Hepatocyte (in vitro differentiated cells): Measurements from ENCODE around the gene MKI67.

Experiments
- CTCF ChIP-seq: fragments of 200-600 bp; sonication (generic); IDR thresholded peaks from 2 replicates; pipeline ENCODE4 v1.5.1; 2016; ENCODE audit warnings: antibody characterized with exemption, mild to moderate bottlenecking; ENCODE audit not compliant: poor library complexity
- EZH2 ChIP-seq: fragments of 200-600 bp; sonication (generic); IDR thresholded peaks from 2 replicates; pipeline ENCODE4 v1.6.1; 2016; ENCODE audit warnings: antibody characterized with exemption, mild to moderate bottlenecking, borderline replicate concordance
- EZH2phosphoT487 ChIP-seq: fragments of 200-600 bp; sonication (generic); IDR thresholded peaks from one replicate; pipeline ENCODE4 v1.6.1; 2018; ENCODE audit warnings: antibody characterized with exemption, mild to moderate bottlenecking, low read depth, moderate library complexity; ENCODE audit not compliant: unreplicated experiment, severe bottlenecking

- TF ChIP-seq CTCF, result no peak
- TF ChIP-seq EZH2, result no peak
- no peak for TF ChIP-seq EZH2phosphoT487
Measured at GRCh38 chr10:128143531-128143930, 17.3 kb upstream of the MKI67 start.
